Measurements from ENCODE around the gene ZNF444. TPM values are rescaled to one million over a fixed set of nuclear protein-coding genes. Genes with fewer than 3 reads are reported as not detected.
"Not testable (repeated sequence)": the region's sequence is repeated elsewhere in the genome, so short reads cannot be mapped to it uniquely, and the experiment has no call there.

The ZNF444 gene
- total RNA-seq, 4 donors from 2014 or later, result 22.3 to 48.6 (median 41.2) TPM

DNA sequence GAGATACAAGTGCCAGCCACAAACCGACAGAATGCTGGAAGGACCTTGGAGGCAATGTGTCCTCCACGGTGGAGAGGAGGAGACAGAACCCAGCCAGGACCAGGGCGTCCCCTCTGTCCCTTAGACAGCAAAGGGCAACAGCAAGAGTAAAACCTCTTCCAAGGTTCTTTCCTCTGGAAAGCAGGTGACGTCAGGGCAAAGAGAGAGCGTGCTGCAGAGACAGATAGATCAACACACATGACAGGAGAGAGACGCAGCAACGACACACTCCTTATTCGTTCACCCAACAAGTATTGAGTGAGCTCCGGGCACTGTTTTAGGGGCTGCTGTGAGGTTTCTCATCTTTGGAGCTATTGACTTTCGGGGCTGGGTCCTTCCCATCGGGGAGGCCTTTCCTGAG lies 33.5 kb downstream of the ZNF444 start:
- no peak overlapping the region for H3K4me3 ChIP-seq
- H3K9me3 ChIP-seq, result no peaks in the 10 kb centered on the region
- H3K4me1 ChIP-seq, result peaks cover 0 to 4% (median 0%) of the 10 kb centered on the region in 4 donors
- H3K27ac ChIP-seq, result no peak overlapping the region
- H3K27me3 ChIP-seq, result peaks cover 0 to 20% of the 10 kb centered on the region in 2 donors
- no peaks in the 10 kb centered on the region for H3K36me3 ChIP-seq
- TF ChIP-seq EP300 (IDR thresholded peaks at IDR 0.05) (no peak), POLR2A (IDR thresholded peaks at IDR 0.05) (no peak)
- TF ChIP-seq, protein P1, sequence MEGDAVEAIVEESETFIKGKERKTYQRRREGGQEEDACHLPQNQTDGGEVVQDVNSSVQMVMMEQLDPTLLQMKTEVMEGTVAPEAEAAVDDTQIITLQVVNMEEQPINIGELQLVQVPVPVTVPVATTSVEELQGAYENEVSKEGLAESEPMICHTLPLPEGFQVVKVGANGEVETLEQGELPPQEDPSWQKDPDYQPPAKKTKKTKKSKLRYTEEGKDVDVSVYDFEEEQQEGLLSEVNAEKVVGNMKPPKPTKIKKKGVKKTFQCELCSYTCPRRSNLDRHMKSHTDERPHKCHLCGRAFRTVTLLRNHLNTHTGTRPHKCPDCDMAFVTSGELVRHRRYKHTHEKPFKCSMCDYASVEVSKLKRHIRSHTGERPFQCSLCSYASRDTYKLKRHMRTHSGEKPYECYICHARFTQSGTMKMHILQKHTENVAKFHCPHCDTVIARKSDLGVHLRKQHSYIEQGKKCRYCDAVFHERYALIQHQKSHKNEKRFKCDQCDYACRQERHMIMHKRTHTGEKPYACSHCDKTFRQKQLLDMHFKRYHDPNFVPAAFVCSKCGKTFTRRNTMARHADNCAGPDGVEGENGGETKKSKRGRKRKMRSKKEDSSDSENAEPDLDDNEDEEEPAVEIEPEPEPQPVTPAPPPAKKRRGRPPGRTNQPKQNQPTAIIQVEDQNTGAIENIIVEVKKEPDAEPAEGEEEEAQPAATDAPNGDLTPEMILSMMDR (IDR thresholded peaks at IDR 0.05), result no peak
- no peak for DNase-seq (ENCODE audit: low spot score in 2 of 2)
- 48 to 63% methylated on average over 11 of the region's 11 CpGs for whole genome bisulfite sequencing, 2 donors

- H3K9me3 ChIP-seq; H3K4me1 ChIP-seq; H3K36me3 ChIP-seq; DNase-seq (ENCODE audit: low spot score in 2 of 2); H3K4me3 ChIP-seq; H3K27ac ChIP-seq: not testable (repeated sequence)
- H3K27me3 ChIP-seq, result peaks cover 0 to 20% of the 10 kb centered on the region in 2 donors
- 29 to 38% methylated on average over 13 to 15 of the region's 15 CpGs for WGBS, 2 donors
Observed at GRCh38 chr19:56175861-56176307, 34.8 kb downstream of the ZNF444 start, which contains the start of gene GALP. Gene GALP (plus strand): TSS chr19:56176008. CDS start chr19:56177109, 1,101 bp downstream.

GRCh38 chr19:56176310-56176709 lies 35.2 kb downstream of the ZNF444 start:
- 28 to 58% methylated on average over 7 of the region's 11 CpGs for WGBS, 2 donors
- H3K27ac ChIP-seq; DNase-seq (ENCODE audit: low spot score in 2 of 2); H3K9me3 ChIP-seq; H3K36me3 ChIP-seq; H3K4me3 ChIP-seq; H3K4me1 ChIP-seq: not testable (repeated sequence)
- peaks cover 0 to 20% of the 10 kb centered on the region in 2 donors for H3K27me3 ChIP-seq

GRCh38 chr19:56176881-56177280 lies 35.8 kb downstream of the ZNF444 start:
- TF ChIP-seq EP300 (IDR thresholded peaks at IDR 0.05) (no peak), POLR2A (IDR thresholded peaks at IDR 0.05) (no peak)
- TF ChIP-seq, protein P1 (IDR thresholded peaks at IDR 0.05), result no peak
- DNase-seq (ENCODE audit: low spot score in 2 of 2), result no peak
- Histone ChIP-seq H3K4me3 (no peak overlapping the region), H3K4me1 (peaks cover 0 to 2% (median 0%) of the 10 kb centered on the region in 4 donors), H3K27ac (no peak overlapping the region), H3K36me3 (no peaks in the 10 kb centered on the region), H3K9me3 (no peaks in the 10 kb centered on the region), H3K27me3 (peaks cover 0 to 20% of the 10 kb centered on the region in 2 donors)
- 72 to 76% methylated on average over 18 of the region's 18 CpGs for WGBS, 2 donors

- Histone ChIP-seq H3K4me1 (no peaks in the 10 kb centered on the region), H3K4me3 (no peak overlapping the region), H3K36me3 (no peaks in the 10 kb centered on the region), H3K27me3 (peaks cover 0 to 20% of the 10 kb centered on the region in 2 donors), H3K9me3 (no peaks in the 10 kb centered on the region), H3K27ac (no peak overlapping the region)
- TF ChIP-seq, protein P1 (IDR thresholded peaks at IDR 0.05), result no peak
- TF ChIP-seq POLR2A (IDR thresholded peaks at IDR 0.05), result no peak
- no peak for TF ChIP-seq EP300 (IDR thresholded peaks at IDR 0.05)
- DNase-seq (ENCODE audit: low spot score in 2 of 2), result no peak
- WGBS, 2 donors, result 51 to 54% methylated on average over 11 of the region's 11 CpGs
Observed at GRCh38 chr19:56177564-56178243, 36.6 kb downstream of the ZNF444 start.

DNA sequence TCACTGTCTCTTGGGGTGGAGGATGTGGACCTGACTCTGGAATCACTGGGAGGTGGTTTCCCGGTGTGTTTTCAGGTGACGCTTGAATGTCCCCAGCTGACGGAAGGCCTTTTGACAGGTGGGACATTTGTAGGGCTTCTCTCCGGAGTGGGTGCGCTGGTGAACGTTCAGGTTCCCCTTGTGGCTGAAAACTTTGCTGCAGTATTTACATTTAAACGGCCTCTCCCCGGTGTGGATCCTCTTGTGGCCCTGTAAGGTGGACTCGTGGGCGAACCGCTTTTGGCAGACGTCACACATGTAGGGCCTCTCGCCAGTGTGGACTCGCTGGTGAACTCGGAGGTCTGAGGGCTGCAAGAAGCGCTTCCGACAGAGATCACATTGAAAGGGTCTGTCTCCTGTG lies 48.7 kb downstream of the ZNF444 start:
- no peak for DNase-seq (ENCODE audit: low spot score in 2 of 2)
- Histone ChIP-seq H3K27me3 (no peaks in the 10 kb centered on the region), H3K27ac (no peak overlapping the region), H3K4me1 (no peaks in the 10 kb centered on the region), H3K9me3 (no peaks in the 10 kb centered on the region), H3K4me3 (no peak overlapping the region), H3K36me3 (no peaks in the 10 kb centered on the region)
- 77% methylated on average over 17 of the region's 17 CpGs for WGBS, 2 donors
- TF ChIP-seq POLR2A (IDR thresholded peaks at IDR 0.05), result no peak
- TF ChIP-seq, protein P1 (IDR thresholded peaks at IDR 0.05), result no peak
- TF ChIP-seq EP300 (IDR thresholded peaks at IDR 0.05), result no peak

All from tibial nerve (tissue), 4 donors.